Measurements from ENCODE around the gene FLOT2.
"Not testable (repeated sequence)": the region's sequence is repeated elsewhere in the genome, so short reads cannot be mapped to it uniquely, and the experiment has no call there.

FLOT2 gene

DNA sequence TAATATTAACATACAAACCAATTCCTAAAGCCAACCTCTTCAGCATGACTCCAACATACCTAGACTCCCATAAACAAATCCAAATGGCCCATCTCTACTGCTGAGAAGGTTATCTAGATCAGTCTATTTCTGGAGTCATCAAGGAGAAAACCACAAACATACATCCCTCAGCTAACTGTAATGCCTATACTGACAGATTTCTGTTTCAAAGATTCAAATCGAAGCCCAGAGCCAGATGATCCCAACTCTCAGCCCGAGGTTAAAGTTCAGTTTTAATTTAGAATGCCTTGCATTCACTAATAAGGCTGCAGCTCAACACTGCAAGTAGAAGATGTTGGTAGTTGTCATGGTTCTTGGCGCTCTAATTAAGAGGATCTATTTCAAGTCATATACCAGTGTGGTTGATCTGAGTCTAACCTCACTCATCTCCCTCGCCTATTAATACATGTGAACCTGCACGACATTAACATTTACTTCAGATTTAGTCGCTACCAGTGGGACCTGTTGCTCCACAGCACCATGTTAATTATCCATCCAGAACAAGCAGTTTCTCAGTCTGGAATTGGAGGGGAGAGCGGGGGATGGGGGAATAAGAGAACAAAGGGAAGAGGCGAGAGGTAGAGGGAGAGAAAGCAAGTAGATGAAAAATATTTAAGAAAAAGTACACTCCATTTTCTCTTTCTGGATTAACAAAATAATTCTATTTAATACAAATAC lies 38.4 kb upstream of the FLOT2 start:
- WGBS, 2 experiments (ENCODE audit: insufficient coverage in 2 of 2) = 100% methylated on average over 3 of the region's 8 CpGs
- Histone ChIP-seq H3K36me3 (ENCODE audit: control insufficient read depth, insufficient read depth, low read length) (peaks cover 44% of the 10 kb centered on the region), H3K9me3 (ENCODE audit: control insufficient read depth, low read length) (no peaks in the 10 kb centered on the region), H3K4me1 (ENCODE audit: control insufficient read depth, insufficient read depth, low read length, poor library complexity, severe bottlenecking) (peaks cover 7% of the 10 kb centered on the region), H3K4me3 (ENCODE audit: extremely low read depth, insufficient read depth, low read length, poor library complexity, severe bottlenecking) (no peak overlapping the region), H3K27ac (ENCODE audit: low read depth, low read length, severe bottlenecking) (no peak overlapping the region)

DNA sequence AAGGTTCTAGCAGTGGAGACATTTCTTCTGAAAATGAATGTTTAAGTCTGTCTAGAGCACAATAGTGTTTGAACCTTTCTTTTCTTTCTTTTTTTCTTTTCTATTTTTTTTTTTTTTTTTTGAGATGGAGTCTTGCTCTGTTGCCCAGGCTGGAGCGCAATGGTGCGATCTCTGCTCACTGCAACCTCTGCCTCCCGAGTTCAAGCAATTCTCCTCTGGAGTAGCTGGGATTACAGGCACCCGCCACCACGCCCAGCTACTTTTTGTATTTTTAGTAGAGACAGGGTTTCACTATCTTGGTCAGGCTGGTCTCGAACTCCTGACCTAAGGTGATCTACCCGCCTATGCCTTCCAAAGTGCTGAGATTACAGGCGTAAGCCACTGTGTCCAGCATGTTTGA lies 37.0 kb upstream of the FLOT2 start:
- not testable (repeated sequence) for H3K9me3 ChIP-seq (ENCODE audit: control insufficient read depth, low read length); H3K4me3 ChIP-seq (ENCODE audit: extremely low read depth, insufficient read depth, low read length, poor library complexity, severe bottlenecking); H3K27ac ChIP-seq (ENCODE audit: low read depth, low read length, severe bottlenecking); H3K4me1 ChIP-seq (ENCODE audit: control insufficient read depth, insufficient read depth, low read length, poor library complexity, severe bottlenecking)
- WGBS, 2 experiments (ENCODE audit: insufficient coverage in 2 of 2) = 92 to 97% methylated on average over 8 of the region's 8 CpGs
- peaks cover 54% of the 10 kb centered on the region for H3K36me3 ChIP-seq (ENCODE audit: control insufficient read depth, insufficient read depth, low read length)

DNA sequence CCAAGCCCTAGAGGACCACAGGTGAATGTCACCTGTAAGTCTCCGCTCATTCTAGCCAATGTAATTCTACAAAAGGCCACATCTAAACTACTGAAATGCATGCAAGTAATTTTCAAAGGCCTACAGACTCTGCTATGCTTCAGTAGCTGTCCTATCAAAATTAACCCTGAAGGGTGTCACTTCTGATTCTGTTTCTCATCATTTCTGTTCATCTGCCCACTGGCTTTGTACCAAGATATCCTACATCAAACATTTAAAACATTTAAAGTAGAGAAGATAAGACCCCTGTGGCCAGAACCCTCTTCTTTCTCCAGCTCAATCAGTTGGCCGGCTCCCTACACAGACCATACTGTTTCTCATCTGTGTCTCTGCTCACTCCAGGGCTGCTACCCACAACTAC lies 32.3 kb upstream of the FLOT2 start:
- Histone ChIP-seq H3K9me3 (ENCODE audit: control insufficient read depth, low read length) (peaks cover 6% of the 10 kb centered on the region), H3K27ac (ENCODE audit: low read depth, low read length, severe bottlenecking) (no peak overlapping the region), H3K4me3 (ENCODE audit: extremely low read depth, insufficient read depth, low read length, poor library complexity, severe bottlenecking) (no peak overlapping the region), H3K4me1 (ENCODE audit: control insufficient read depth, insufficient read depth, low read length, poor library complexity, severe bottlenecking) (no peaks in the 10 kb centered on the region), H3K36me3 (ENCODE audit: control insufficient read depth, insufficient read depth, low read length) (peaks cover 77% of the 10 kb centered on the region)
- 98 to 100% methylated on average over 2 of the region's 2 CpGs for WGBS, 2 experiments (ENCODE audit: insufficient coverage in 2 of 2)

GRCh38 chr17:28928061-28928460 lies 30.5 kb upstream of the FLOT2 start:
- 94 to 100% methylated on average over 1 to 2 of the region's 2 CpGs for WGBS, 2 experiments (ENCODE audit: insufficient coverage in 2 of 2)
- no peak overlapping the region for H3K27ac ChIP-seq (ENCODE audit: low read depth, low read length, severe bottlenecking)
- no peaks in the 10 kb centered on the region for H3K4me1 ChIP-seq (ENCODE audit: control insufficient read depth, insufficient read depth, low read length, poor library complexity, severe bottlenecking)
- H3K9me3 ChIP-seq (ENCODE audit: control insufficient read depth, low read length) = peaks cover 6% of the 10 kb centered on the region
- H3K36me3 ChIP-seq (ENCODE audit: control insufficient read depth, insufficient read depth, low read length) = peaks cover 82% of the 10 kb centered on the region
- H3K4me3 ChIP-seq (ENCODE audit: extremely low read depth, insufficient read depth, low read length, poor library complexity, severe bottlenecking) = no peak overlapping the region

DNA sequence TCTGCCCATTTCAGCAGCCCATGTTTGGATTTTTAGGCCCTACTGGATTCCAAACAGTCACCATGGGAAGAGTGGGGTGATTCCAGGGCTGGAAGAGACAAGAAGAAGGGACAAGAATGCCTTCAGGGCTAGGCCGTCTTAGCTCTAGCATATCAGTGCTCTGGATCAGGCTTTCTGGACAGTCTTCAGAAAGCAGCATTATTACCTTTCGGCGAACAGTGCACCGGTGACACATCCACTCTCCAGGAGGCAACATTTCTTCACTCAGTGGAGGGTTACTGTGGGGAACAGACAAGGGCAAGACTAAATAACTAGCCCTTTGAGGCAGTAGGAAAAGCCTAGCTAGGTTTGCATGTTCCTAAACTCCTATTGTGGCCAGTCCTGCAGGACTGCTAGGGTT lies 29.3 kb upstream of the FLOT2 start:
- 95 to 100% methylated on average over 1 to 4 of the region's 4 CpGs for WGBS, 2 experiments (ENCODE audit: insufficient coverage in 2 of 2)
- no peak overlapping the region for H3K4me3 ChIP-seq (ENCODE audit: extremely low read depth, insufficient read depth, low read length, poor library complexity, severe bottlenecking)

GRCh38 chr17:28926366-28926765 lies 28.8 kb upstream of the FLOT2 start:
- Histone ChIP-seq H3K4me3 (ENCODE audit: extremely low read depth, insufficient read depth, low read length, poor library complexity, severe bottlenecking) (no peak overlapping the region), H3K4me1 (ENCODE audit: control insufficient read depth, insufficient read depth, low read length, poor library complexity, severe bottlenecking) (no peaks in the 10 kb centered on the region), H3K27ac (ENCODE audit: low read depth, low read length, severe bottlenecking) (peak overlapping the region; percentile 30), H3K9me3 (ENCODE audit: control insufficient read depth, low read length) (peaks cover 6% of the 10 kb centered on the region), H3K36me3 (ENCODE audit: control insufficient read depth, insufficient read depth, low read length) (peaks cover 92% of the 10 kb centered on the region)
- WGBS, 2 experiments (ENCODE audit: insufficient coverage in 2 of 2) = 95 to 100% methylated on average over 2 of the region's 2 CpGs

More for the DNA sequence above, 29.3 kb upstream of the FLOT2 start:
- H3K36me3 ChIP-seq (ENCODE audit: control insufficient read depth, insufficient read depth, low read length) = peaks cover 88% of the 10 kb centered on the region
- H3K4me1 ChIP-seq (ENCODE audit: control insufficient read depth, insufficient read depth, low read length, poor library complexity, severe bottlenecking) = no peaks in the 10 kb centered on the region
- H3K27ac ChIP-seq (ENCODE audit: low read depth, low read length, severe bottlenecking) = peak overlapping the region; percentile 30
- peaks cover 6% of the 10 kb centered on the region for H3K9me3 ChIP-seq (ENCODE audit: control insufficient read depth, low read length)

DNA sequence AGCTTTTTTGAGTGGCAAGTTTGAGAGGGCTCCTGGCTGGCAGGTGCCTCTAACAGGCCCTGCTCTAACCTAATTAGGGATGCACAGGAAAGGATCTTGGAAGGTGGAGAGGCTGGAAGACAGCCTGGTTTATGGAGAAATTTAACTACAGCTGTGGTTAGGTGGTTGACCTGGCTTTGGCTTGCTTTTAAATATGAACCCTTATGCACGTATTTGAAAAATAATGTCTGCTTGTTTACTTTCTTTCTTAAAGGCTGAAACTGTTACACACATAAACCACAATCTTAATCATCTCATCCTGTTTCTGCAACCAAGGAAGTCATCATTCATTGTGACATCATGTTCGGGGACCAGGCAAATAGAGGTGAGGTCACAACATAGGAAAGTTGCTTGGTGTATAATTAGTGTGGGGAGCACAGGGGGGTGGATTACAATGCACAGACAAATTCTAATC lies 28.4 kb upstream of the FLOT2 start:
- no peaks in the 10 kb centered on the region for H3K4me1 ChIP-seq (ENCODE audit: control insufficient read depth, insufficient read depth, low read length, poor library complexity, severe bottlenecking)
- H3K36me3 ChIP-seq (ENCODE audit: control insufficient read depth, insufficient read depth, low read length) = peaks cover 94% of the 10 kb centered on the region
- peak overlapping the region; percentile 30 for H3K27ac ChIP-seq (ENCODE audit: low read depth, low read length, severe bottlenecking)
- H3K9me3 ChIP-seq (ENCODE audit: control insufficient read depth, low read length) = peaks cover 6% of the 10 kb centered on the region
- H3K4me3 ChIP-seq (ENCODE audit: extremely low read depth, insufficient read depth, low read length, poor library complexity, severe bottlenecking) = no peak overlapping the region
- 100% methylated on average over 1 of the region's 2 CpGs; no CpG with 5 or more reads in 1 of the 2 experiments for WGBS, 2 experiments (ENCODE audit: insufficient coverage in 2 of 2)

GRCh38 chr17:28920201-28920600 lies 22.7 kb upstream of the FLOT2 start:
- H3K36me3 ChIP-seq (ENCODE audit: control insufficient read depth, insufficient read depth, low read length) = peaks cover 97% of the 10 kb centered on the region

DNA sequence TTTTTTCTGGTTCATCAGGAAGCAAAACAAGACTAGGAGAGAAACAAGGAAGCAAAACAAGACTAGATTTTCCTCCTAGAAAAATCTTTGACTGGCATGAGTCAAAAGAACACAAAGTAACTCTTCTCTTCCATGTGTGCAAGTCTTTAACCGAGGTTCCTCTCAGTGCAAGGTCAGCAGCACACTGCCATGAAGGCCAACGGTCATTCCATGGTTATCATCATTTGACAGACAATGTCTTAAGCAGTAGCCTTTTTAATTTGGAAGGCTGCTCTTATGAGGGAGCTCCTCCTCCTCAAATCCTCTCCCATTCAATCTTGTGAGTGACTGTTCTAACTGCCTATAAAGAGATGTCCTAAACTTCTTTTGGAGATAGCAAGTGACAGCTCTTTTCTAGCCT lies 20.8 kb upstream of the FLOT2 start:
- peaks cover 99% of the 10 kb centered on the region for H3K36me3 ChIP-seq (ENCODE audit: control insufficient read depth, insufficient read depth, low read length)
- no peaks in the 10 kb centered on the region for H3K9me3 ChIP-seq (ENCODE audit: control insufficient read depth, low read length)
- no peaks in the 10 kb centered on the region for H3K4me1 ChIP-seq (ENCODE audit: control insufficient read depth, insufficient read depth, low read length, poor library complexity, severe bottlenecking)
- no peak overlapping the region for H3K27ac ChIP-seq (ENCODE audit: low read depth, low read length, severe bottlenecking)
- no peak overlapping the region for H3K4me3 ChIP-seq (ENCODE audit: extremely low read depth, insufficient read depth, low read length, poor library complexity, severe bottlenecking)
- 95 to 96% methylated on average over 2 of the region's 2 CpGs for WGBS, 2 experiments (ENCODE audit: insufficient coverage in 2 of 2)

More at GRCh38 chr17:28920201-28920600, 22.7 kb upstream of the FLOT2 start:
- Histone ChIP-seq H3K9me3 (ENCODE audit: control insufficient read depth, low read length) (no peaks in the 10 kb centered on the region), H3K27ac (ENCODE audit: low read depth, low read length, severe bottlenecking) (no peak overlapping the region), H3K4me3 (ENCODE audit: extremely low read depth, insufficient read depth, low read length, poor library complexity, severe bottlenecking) (no peak overlapping the region), H3K4me1 (ENCODE audit: control insufficient read depth, insufficient read depth, low read length, poor library complexity, severe bottlenecking) (no peaks in the 10 kb centered on the region)

- 93 to 95% methylated on average over 5 of the region's 5 CpGs for WGBS, 2 experiments (ENCODE audit: insufficient coverage in 2 of 2)
- Histone ChIP-seq H3K9me3 (ENCODE audit: control insufficient read depth, low read length) (no peaks in the 10 kb centered on the region), H3K27ac (ENCODE audit: low read depth, low read length, severe bottlenecking) (no peak overlapping the region), H3K4me3 (ENCODE audit: extremely low read depth, insufficient read depth, low read length, poor library complexity, severe bottlenecking) (no peak overlapping the region), H3K4me1 (ENCODE audit: control insufficient read depth, insufficient read depth, low read length, poor library complexity, severe bottlenecking) (no peaks in the 10 kb centered on the region), H3K36me3 (ENCODE audit: control insufficient read depth, insufficient read depth, low read length) (peaks cover 99% of the 10 kb centered on the region)
Observed at GRCh38 chr17:28917465-28917864, 19.9 kb upstream of the FLOT2 start.

- Histone ChIP-seq H3K27ac (ENCODE audit: low read depth, low read length, severe bottlenecking) (peak overlapping the region; percentile 16), H3K36me3 (ENCODE audit: control insufficient read depth, insufficient read depth, low read length) (peaks cover 100% of the 10 kb centered on the region), H3K4me3 (ENCODE audit: extremely low read depth, insufficient read depth, low read length, poor library complexity, severe bottlenecking) (no peak overlapping the region), H3K4me1 (ENCODE audit: control insufficient read depth, insufficient read depth, low read length, poor library complexity, severe bottlenecking) (no peaks in the 10 kb centered on the region), H3K9me3 (ENCODE audit: control insufficient read depth, low read length) (no peaks in the 10 kb centered on the region)
- 97 to 98% methylated on average over 10 to 12 of the region's 12 CpGs for WGBS, 2 experiments (ENCODE audit: insufficient coverage in 2 of 2)
Observed at GRCh38 chr17:28917029-28917428, 19.5 kb upstream of the FLOT2 start.
